Nucleus accumbens (tissue), 56 donors: ENCODE measurements around the gene TANGO2.

Experiments
- DNase-seq, 56 donors: peaks; one replicate each; lab custom pipeline; 2025; lab: John Stamatoyannopoulos, UW

Gene TANGO2

DNA sequence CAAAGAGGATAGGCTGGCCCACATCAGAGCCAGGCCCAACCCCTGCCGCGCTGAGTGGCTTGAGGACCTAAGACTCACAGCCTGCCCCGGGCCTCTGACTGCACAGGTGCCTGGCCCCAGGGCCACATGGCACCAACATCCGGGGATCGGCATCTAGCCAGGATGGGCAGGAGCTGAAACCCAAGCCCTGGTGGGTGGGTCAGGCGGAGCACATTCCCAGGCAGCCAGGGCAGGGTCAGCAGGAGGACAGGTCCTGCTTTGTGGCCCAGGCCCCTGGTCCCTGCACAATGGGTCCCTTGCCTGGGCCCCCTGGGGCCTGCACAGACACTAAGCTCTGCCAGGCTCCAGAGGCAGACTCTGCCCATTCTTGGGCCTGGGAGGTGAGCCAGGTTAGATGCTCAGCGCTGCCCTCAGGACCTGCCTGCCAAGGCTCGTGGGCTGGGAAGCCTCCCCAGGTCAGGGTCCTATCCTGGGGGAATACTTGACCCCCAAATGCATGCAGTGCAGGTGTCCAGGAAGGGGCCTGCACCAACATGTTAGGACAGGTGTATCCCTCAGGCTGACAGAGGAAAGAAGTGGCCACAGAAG lies 37.8 kb upstream of the TANGO2 start:
- no peak for DNase-seq

DNA sequence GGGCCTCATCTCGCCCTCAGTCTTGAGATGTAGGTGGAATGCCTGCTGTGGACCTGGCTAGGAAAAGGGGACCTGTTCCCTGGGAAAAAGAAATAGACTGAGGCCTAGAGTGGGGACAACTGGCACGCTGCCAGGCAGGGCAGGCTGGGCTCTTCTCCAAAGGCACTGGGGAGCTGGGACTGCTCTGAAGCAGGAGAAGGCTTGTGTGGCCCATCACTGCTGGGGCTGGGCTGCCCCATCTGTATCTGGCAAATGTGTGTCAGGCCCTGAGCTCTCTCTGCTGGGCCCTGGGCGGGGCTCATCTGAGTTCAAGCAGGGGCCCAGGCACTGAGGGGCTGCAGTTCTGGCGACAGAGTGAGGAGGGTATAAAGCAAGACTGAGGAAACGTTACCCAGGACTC lies 37.2 kb upstream of the TANGO2 start:
- DNase-seq = peak in 8 of 56 donors; percentile 13 to 65 (median 20)

DNA sequence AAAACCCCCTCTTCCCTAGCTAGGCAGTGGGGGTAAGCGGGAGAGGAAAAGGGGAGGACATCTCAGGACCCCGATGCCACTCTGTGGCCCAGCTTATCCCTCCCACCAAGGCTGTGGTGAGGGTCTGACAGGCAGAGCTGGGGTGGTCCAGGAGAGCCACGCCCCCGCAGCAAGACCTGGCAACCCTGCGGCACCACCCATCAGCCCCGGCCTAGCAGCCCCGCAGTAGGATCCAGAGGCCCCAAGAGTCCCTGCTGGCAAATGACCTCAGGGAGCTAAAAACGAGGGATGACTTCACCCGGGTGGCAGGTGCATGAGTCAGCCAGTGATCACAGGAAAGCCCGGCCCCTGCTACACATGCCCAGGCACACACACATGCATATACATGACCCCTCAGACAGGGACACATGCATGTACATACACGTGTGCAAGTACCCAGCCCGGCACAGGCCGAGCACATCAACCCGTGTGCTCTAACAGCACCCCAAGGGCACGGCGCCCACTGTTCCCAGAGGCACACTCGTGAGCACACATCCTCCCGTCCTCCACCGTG lies 36.6 kb upstream of the TANGO2 start:
- DNase-seq = peak in 1 of 56 donors; percentile 28

DNA sequence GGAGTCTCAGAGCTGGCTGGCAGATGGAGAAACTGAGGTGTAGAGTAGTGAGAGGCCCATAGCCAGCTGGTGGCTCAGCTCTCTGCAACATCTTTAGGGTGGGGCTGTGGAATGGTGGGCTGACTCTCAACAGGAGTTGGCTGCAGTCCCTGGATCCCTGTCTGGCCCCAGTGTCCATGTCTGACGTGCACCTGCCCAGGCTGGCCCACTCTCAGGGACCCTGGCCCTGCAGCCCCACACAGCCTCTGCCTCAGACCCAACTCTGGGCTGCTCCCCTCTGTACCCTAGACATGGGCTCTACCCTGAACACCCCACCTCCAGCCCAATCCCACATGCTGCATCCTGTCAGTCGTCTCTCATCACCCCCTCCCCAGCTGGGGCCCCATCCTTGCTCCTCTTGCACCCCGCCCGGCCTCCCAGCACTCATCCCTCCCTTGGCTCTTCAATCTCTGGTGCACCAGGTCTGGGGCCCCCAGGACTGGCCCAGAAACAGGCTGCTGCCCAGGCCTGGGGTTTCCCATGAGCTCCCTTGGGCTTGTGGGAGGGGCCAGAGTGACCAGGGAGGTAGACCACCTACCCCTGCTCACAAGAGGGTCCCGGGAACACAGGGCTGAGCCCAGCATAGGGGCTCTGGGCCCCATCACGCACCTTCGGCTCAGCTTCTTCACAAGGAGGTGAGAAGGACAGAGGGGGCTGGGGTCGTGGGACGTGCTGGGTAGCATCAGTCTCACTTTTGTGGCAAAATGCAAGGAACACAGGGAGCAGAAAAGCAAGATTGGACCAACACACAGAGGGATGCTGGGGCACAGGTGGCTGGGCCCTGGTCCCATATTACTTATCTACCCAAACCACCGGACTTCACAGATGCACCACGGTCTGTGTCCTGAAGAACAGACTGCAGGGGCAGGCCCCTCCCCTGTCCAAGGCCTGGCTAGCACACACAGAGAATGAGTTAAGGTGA lies 35.8 kb upstream of the TANGO2 start:
- DNase-seq = no peak

DNA sequence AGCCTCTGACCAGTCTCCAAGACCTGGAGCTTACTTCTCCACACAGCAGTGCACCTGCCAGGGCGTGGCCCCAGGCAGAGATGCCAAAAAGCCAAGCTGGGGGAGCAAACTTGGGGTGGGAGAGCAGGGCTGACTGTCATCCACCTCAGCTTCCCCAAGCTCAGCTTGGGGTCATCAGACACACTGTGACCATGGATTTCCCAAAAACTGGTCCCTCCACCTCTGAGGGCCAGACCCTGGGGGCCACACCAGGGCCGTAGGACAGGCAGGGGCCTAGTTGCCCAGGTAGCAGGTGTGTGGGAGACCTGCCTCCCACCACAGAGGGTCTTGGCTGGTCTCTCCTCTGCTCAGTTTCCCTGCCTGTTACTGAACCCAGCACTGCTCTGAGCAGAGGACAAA lies 34.9 kb upstream of the TANGO2 start:
- DNase-seq = no peak

DNA sequence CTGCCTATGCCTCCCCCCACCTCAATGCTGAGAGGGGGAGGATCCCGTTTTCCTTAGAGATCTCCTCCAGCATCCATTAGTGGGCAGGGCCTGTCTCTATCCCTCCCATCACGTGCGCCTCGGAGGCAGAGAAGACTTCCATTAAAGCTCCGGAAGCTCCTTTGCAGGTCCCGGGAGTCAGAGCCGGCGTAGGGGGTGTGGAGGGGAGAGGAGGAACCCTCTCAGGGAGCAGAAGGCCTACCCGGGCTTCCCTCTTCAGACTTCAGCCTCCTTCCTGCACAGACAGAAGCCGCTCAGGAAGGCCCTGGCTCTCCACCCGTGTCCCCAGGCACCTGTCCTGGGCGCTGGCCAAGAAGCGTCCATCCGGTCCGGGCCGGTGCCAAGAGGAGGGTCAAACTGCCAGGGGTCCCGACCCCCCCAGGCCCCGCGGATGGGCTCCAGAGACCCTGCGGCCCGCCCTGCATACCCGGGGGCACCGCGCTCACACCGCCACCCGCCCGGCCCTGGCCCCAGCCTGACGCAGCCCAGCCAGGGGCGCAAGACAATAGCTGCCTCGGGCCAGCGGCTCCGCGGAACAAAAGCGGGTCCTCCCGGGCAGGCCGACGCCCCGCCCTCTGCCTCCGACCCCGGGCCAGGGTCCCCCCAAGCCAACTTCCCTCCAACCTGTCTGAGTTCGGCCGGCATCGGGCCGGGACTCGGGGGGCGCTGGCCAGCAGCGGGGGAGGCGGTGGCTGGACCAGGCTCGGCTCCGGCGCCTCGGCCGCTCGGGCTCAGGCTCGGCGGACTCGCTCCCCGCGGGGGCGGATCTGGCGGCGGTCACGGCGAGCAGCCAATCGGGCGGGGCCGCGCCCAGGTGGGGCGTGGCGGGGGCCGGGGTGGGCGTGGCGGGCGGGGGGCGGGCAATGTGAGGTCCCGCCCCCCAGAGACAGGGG lies 34.2 kb upstream of the TANGO2 start:
- peak in 40 of 56 donors; percentile 14 to 83 (median 44) for DNase-seq

DNA sequence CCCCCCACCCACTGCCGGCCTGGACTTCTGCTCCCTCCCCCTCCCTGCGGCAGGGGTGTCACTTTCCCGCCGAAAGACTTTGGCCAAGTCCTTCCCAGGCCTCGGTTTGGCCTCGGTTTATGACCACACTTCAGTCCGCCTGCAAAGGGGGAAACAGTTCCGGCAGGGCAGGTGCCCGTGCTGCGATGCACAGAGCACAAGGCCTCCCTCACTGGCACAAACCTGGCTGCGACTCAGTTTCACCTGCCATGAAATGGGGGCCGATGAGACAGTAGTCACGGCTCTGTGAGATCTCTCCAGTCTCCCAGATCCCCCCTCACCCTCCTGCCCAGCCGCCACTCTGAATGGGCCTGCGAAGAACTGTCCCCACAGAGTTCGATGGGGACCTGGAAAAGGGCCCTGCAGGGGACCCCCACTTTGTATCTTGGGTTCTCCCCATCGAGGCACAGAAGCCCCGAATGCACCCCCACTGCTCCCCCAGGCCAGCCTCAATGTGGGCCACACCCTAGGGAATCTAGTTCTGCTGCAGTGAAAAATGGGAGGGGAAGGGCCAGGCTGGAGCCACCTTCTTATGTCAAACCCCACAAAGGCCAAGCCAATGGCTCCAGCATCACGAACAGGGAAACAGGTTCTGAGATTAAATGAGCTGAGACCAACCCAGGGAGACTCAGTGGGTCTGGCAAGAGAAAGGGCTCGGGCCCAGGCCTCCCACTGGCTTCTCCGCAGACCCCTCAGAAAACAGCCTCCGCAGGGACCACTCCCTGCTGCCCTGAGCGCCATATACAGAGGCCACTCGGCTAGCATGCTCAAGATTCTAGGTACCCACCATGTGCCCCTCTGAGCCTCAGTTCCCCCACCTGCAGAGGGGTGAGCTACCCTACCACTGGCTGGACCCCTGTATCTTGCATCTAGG lies 33.3 kb upstream of the TANGO2 start:
- DNase-seq = no peak

DNA sequence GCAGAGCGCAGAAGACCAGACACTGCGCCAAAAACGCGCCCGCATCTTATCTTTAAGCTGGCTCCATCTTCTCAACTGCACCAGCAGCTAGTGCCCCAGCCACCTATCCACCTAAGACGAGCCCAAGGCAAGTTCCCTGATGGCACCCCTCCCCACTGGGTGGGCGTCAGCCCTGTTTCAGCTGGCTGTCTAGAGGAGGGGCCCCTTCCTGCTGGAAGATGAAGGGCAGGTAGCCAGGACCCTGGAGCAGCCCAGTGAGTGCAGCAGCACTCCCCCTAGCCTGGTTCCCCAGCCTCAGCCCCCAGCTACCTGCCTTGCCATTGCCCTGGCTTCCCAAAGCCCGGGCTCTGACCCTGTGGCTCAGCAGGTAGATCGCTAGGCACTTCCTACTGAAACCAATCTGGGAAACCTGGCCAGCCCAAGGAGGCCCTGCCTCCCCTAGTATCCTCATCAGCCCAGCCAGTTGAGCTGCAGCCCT lies 32.5 kb upstream of the TANGO2 start:
- no peak for DNase-seq

DNA sequence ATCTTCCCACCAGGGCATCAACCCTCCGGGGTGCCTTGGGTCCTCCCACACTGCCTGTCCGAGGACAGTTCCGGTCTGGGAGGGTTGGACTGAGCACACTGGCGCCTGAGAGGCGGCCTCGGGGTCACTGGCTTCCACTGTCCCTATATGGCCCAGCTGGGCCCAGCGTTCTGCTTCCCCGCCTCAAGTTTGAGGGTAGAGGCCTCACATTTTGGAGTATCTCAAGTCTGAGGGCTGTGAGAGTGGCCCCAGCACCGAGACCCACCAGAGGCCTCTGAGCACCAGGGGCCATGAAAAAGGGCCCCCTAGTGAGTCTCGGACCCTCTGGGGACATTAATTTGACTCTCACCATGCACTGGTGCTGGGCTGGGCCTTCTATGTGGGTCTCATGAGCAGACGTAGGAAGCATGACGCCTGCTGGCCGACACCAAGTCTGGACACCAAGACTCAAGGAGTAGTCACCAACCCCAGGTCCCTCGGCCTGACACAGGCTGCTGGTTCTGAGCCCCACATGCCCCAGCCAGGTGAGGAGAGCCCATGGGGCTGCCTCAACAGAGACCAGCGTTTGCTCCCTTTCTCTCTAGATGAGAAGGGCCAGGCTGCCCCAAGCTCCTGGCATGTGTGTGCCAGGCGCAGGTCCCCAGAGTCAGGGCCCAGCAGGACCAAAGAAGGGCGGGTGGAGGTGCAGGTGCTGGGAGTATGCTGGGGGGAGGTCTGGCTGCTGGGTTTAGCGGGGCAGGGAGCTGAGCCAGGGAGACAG lies 31.8 kb upstream of the TANGO2 start:
- no peak for DNase-seq

DNA sequence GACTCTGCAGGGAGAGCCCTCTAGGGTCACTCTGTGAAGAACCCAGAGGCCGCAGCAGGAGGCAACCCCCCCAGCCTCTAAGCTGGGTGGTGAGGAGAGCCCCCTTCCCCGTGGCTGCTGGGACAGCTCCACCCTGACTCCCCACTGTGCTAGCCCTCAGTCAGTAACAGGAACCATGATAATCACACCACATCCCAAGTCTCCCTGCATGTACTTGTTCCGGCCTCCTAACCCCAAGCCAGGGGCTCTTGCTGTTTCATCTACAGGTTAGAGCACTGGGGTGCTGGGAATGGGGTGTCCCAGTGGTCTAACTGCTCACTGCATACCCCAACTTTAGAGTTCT lies 31.2 kb upstream of the TANGO2 start:
- no peak for DNase-seq

DNA sequence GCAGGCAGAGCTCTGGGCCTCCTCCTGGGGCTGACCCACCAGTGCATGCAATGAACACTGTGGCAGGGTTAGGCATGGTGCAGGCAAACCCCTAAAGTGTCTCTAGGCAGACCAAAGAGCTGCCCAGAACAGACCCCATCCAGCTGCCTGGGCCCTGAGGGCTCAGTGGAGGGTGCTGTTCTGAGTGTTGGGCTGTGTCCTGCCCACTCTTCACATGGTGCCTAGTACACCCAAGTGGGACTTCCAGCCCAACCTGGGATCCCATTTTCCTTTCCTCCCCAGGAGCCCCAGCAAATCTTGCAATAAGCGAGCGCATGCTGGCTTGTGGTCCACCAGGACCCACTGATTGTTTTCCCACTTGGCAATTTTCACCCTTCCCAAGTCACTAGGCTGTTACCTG lies 30.7 kb upstream of the TANGO2 start:
- DNase-seq = no peak

DNA sequence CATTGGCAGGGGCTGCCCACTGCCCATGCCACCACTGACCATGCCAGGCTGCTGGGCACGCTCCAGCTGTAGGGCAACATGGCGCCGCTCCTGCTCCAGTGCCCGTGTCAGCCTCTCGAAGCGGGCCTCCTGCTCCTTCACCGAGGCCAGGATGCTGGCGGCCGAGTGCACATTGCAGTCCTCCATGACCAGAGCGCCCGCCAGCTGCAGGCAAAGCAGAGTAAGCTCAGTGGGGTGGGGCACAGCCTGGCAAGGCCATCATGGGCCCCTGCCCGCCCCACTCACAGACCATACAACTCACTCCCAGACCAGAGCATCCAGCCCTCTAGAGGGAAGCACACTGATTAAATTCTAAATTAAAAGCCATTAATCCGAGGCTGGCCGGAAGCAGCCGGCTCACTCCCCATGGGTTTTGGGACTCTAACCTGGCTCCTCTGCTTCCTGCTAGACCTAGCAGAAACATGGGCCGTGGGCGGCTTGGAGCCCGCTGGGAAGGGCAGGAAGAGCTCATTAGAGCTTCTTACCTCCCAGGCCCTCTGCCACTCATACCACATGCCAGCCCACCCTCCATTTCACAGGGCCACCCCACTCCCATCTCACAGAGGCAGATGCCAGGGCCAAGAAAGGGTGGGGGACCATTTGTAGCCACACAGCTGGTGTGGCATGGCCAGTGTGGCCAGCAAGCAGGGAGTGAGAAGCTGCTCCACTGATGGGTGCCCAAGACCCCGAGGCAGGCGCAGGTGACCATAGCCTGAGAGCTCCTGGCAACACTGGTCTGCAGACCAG lies 30.1 kb upstream of the TANGO2 start:
- DNase-seq = no peak

DNA sequence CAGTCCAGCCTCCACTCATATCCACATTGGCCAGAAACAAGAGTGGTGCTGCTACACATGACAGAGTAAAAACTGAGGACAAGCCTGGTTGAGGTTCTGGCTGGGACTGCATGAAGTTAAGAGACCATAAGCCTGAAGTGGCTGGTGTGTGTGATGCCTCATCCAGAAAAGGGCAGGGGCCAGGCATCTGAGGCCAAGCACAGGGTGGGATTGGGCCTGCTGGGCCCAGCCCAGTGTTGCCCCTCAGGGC lies 29.6 kb upstream of the TANGO2 start:
- no peak for DNase-seq

DNA sequence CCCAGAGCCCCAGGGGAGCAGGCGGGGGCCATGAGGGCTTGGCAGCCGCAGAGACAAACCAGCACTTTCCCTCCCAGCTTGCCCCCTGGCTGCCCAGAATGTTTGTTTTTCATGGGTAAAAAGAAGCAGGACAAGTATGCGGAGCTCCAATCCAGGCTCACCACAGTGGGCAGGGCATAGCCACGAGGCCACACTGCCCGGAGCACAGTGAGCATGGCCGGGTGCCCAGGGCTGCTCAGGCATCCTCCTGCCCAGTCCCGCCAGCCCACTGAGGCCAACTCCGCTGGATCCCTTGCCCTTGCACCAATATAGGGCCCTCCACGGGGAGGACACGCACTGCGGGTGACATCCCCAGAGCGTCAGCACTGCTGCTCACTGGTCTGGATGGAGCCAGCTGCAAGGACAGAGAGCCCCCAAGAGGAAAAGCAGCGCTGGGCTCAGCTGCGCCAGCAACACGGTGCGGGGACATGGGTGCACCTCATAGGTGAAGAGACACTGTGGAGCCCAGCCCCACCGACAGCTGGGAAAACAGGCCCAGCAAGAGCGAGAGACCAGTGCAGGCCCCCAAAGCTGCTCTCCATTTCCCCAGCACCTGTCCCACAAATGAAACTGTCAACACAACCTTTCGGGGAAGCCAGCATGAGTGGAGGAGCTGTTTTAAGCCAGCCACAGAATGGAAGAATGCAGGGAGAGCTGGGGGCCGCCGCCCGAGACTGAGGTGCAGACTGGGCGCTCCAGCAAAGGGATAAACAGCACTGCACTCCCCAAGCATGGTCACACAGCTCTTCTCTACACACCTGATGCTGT lies 29.1 kb upstream of the TANGO2 start:
- DNase-seq = peak in 23 of 56 donors; percentile 17 to 64 (median 36)

DNA sequence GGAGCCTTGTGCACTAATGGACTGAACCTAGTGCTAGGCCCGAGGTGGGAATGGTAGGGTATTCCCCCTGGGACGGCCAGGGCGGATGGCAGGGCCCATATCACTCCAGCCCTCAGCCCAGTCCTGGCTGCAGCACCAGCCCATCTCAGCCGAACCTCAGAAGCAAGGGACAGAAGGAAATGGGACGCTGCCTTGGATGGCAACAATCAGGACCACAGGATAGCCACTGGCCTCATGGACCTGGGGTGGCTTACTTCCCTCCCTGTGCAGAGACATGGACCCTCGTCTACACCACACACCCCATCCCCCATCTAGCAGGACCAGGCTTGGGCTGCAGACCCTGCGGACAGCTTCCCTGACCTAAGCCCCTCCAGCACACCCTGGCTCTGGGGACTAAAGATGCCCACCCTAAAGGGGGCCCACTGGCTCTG lies 28.4 kb upstream of the TANGO2 start:
- no peak for DNase-seq

DNA sequence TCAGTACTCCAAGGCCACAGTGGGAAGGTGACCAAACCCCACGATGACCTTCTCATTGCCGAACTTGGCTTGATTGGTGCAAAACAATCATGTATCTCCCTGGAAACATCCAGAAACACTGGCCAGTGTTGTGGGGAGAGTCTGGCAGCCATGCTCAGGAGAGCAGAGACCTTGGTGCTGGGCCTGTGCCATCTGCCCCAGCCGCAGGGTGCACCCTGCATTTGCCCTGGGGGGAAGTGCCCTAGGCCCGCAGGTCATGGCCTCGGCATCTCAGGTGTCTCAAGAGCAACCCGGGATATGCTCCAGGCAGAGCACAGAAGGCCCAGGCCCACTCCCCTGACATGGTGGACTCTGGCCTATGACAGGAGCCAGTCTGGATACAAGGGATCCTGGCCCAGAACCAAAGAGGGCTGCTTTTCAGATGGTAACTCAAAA lies 28.0 kb upstream of the TANGO2 start:
- no peak for DNase-seq

DNA sequence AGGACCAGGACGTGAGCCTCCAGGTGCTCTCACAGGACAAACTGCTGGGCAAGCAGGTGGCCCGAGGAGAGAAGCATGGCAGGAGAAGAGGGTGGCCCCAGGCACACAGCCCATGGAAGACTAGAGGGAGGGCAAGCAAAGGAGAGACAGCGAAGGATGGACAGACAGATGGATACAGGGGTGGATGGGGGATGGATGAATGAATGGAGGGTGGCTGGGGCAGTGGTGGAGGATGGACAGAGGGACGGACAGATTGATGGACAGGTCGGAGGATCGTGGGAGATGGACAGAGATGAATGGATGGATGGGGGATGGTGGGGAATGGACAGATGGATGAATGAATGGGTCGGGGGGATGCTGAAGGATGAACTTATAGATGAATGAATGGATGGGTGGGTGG lies 27.0 kb upstream of the TANGO2 start:
- DNase-seq = no peak
